ENCODE data around the gene TREML2.

Gene TREML2

DNA sequence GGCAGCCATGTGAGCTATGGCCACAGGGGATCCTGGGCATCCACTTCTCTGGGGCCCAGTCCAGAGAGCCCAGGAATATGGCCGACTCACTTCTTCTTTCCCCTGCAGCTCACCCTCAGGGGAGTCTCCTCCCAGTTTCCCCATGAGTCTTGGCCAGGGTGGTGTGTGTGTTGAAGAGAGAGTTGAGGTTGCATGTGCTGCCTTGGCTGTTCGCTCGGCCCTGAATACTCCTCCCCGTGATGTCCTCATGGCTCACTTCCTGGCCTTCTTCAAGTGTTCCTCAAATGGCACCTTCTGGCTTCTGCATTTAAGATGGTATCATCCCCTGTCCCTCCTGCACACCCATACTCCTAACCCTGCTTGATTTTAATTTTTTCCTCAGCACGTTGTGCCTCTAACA is 43.6 kb downstream of the TREML2 start:
- TF ChIP-seq, protein P1, sequence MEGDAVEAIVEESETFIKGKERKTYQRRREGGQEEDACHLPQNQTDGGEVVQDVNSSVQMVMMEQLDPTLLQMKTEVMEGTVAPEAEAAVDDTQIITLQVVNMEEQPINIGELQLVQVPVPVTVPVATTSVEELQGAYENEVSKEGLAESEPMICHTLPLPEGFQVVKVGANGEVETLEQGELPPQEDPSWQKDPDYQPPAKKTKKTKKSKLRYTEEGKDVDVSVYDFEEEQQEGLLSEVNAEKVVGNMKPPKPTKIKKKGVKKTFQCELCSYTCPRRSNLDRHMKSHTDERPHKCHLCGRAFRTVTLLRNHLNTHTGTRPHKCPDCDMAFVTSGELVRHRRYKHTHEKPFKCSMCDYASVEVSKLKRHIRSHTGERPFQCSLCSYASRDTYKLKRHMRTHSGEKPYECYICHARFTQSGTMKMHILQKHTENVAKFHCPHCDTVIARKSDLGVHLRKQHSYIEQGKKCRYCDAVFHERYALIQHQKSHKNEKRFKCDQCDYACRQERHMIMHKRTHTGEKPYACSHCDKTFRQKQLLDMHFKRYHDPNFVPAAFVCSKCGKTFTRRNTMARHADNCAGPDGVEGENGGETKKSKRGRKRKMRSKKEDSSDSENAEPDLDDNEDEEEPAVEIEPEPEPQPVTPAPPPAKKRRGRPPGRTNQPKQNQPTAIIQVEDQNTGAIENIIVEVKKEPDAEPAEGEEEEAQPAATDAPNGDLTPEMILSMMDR (conservative IDR thresholded peaks at IDR 0.05; ENCODE audit: low read depth), result no peak
- no peak for DNase-seq (ENCODE audit: low spot score)
- CTCF ChIA-PET, result no interaction called here
- POLR2A ChIA-PET (ENCODE audit: low non-redundant PET), result no interaction called here
- no peak overlapping the region for H3K27ac ChIP-seq

DNA sequence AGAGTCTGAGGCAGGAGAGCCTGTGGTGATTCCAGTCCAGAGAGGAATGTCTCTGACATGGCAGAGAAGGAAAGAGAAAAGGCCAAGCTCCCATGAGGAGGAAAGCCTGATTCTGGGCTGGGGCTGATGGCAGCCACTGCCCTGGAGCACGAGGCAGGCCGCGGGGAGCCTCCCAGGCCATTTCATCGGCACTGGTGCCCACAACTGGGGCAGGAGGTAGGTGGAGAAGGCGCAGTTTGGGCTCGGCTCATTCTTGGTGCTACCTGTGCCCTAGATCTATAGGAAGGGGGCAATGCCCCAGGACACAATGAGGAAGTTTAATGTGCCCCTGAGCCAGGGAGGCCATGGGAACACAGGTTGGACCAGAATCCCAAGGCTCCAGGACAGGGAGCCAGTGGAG is 44.2 kb downstream of the TREML2 start:
- DNase-seq (ENCODE audit: low spot score), result no peak
- CTCF ChIA-PET, result no interaction called here
- POLR2A ChIA-PET (ENCODE audit: low non-redundant PET), result no interaction called here
- no peak overlapping the region for H3K27ac ChIP-seq
- TF ChIP-seq, protein P1 (conservative IDR thresholded peaks at IDR 0.05; ENCODE audit: low read depth), result no peak

DNA sequence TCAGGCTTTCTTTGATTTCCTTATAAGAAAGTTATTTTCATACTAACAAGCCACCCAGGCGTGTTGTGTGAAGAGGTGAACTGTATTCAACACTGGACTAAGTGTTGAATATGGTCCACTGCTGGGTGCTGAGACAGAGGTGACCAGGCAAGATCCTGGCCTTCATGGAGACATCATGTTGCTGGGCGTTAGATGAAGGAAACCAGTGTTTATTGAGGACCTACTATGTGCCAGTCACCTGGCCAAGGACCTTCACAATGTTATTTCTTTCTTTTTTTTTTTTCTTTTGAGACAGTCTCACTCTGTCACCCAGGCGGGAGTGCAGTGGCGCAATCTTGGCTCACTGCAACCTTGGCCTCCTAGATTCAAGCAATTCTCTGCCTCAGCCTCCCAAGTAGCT is 44.9 kb downstream of the TREML2 start:
- POLR2A ChIA-PET (ENCODE audit: low non-redundant PET), result no interaction called here
- H3K27ac ChIP-seq, result no peak overlapping the region
- no peak for DNase-seq (ENCODE audit: low spot score)
- TF ChIP-seq, protein P1 (conservative IDR thresholded peaks at IDR 0.05; ENCODE audit: low read depth), result no peak
- CTCF ChIA-PET, result no interaction called here

DNA sequence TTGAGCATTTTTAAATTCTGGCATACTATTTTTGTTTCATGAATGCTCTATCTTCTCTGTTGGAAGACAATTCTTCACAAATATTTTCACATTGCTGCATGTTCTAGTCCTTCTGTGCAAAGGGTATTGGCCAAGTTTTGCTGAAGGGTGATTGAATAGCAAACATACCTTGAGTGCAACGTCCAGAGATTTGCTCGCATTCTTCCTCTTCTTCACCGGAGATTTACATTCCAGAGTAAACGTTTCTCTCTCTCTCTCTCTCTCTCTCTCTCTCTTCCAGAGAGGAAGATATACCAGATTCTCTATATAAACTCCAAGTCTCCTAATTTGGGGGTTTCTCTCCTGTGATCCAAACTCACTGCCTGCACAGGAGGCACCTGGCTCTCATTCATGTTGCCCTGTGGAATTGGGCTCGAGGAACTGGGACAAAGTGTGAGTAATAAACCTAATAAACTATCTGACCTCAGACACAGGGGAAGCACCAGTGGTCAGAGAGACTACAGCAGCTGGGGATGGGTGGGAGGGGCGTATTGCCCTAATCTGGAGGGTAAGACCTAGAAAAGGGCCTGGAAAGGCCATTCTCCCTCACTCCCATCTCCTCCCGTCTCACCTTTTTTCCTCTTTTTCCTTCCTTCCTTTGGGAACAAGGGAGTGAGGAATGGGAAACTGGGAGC is 45.7 kb downstream of the TREML2 start:
- POLR2A ChIA-PET (ENCODE audit: low non-redundant PET), result no interaction called here
- TF ChIP-seq, protein P1 (conservative IDR thresholded peaks at IDR 0.05; ENCODE audit: low read depth), result no peak
- H3K27ac ChIP-seq, result no peak overlapping the region
- DNase-seq (ENCODE audit: low spot score), result no peak
- CTCF ChIA-PET, result no interaction called here

DNA sequence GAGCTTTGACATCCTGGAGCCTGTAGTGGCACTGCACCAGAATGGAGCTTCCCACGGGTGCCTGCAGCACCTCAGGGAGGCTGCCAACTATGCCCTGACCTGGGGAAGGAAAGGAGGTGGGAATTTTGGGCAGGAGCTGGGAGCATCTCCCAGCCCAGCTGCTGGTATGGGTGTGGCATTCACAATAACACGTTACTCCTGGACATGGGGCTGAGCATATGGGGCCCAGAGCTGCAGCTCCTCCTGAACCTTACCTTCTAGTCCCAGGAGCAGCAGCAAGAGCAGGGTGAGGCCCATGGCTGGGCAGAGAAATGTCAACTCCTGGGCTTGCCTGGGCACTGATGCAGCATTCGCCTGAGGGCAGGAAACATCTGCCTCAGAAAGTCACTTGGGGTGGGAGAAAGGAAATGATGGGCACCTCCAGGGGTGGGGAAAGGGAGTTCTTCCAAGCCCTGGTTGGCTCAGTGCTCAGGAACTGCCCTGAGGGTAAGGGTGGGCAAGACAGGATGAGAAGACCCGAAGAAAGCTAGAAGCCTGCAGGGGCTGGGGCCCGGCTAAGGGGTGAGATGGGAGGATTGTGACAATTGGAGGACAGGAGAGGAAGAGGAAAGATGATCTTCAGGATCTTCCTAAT is 46.8 kb downstream of the TREML2 start, which contains the start of gene TREML1:
TSS of gene TREML1 (minus strand) at position 356 of the 634 bp plus-strand sequence. CDS start at position 297, 59 bp downstream.
- DNase-seq (ENCODE audit: low spot score), result no peak
- CTCF ChIA-PET, result interaction anchor here (0.5 kb wide), 1 partner anchor 11 kb away, joined by 3 read pairs; no protein-coding TSS in a partner anchor
- H3K27ac ChIP-seq, result no peak within 1 kb of the TSS
- POLR2A ChIA-PET (ENCODE audit: low non-redundant PET), result no interaction called here
- TF ChIP-seq, protein P1 (conservative IDR thresholded peaks at IDR 0.05; ENCODE audit: low read depth), result no peak

DNA sequence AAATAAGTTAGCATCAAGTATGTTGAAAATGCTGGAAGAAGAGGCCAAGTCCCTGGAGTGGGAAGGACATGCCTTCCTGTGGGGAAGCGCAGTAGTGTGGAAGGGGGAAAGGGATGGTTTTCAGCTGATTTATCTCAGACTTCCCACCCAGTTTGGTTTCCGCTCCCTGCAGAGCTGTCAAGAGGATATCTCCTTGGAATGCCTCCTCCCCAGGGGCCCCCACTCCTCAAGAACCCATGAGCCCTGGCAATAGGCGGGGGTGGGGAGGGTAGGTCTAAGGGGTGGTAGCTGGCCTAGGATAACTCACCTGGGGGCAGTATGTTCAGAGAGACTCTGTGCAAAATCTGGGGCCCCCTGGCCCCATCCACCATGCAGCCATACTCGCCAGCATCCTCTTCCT is 47.5 kb downstream of the TREML2 start:
- no peak for DNase-seq (ENCODE audit: low spot score)
- POLR2A ChIA-PET (ENCODE audit: low non-redundant PET), result no interaction called here
- TF ChIP-seq, protein P1 (conservative IDR thresholded peaks at IDR 0.05; ENCODE audit: low read depth), result no peak
- CTCF ChIA-PET, result interaction anchor here (0.5 kb wide), 1 partner anchor 12 kb away, joined by 3 read pairs; no protein-coding TSS in a partner anchor
- H3K27ac ChIP-seq, result no peak overlapping the region
